AG04450 (cell line): ENCODE measurements around the gene SPP1. TPM values are rescaled to one million over a fixed set of nuclear protein-coding genes. Genes with fewer than 3 reads are reported as not detected.

ENCODE experiments used
- CTCF ChIA-PET: fragments of 300-600, 350-600 bp; formaldehyde crosslinking; extraction: SDS; loops from one replicate; lab custom pipeline; 2022; ENCODE audit warnings: antibody characterized with exemption, inconsistent platforms; lab: Charles Lee
- POLR2A ChIA-PET: fragments of 350-600 bp; formaldehyde crosslinking; extraction: SDS; loops from one replicate; lab custom pipeline; 2021; ENCODE audit warnings: antibody characterized with exemption, inconsistent platforms; lab: Yijun Ruan, JAX
- DNase-seq: peaks from one replicate; pipeline ENCODE4 v3.0.0-alpha.2; 2011; ENCODE audit warnings: low read depth, low spot score
- H3K27ac ChIP-seq: one replicate; pipeline ENCODE4 v1.5.1; 2012; ENCODE audit warnings: low read depth, low read length, control low read depth
- H3K27me3 ChIP-seq: one replicate; pipeline ENCODE4 v1.6.0; 2012; ENCODE audit warnings: low read length; ENCODE audit not compliant: control insufficient read depth, insufficient read depth
- H3K4me3 ChIP-seq: 2 replicates; pipeline ENCODE4 v1.5.1; 2011; ENCODE audit warnings: mild to moderate bottlenecking, low read depth, low read length, control low read depth
- H3K9me3 ChIP-seq: 2 replicates; pipeline ENCODE4 v1.5.1; 2012; ENCODE audit warnings: low read length; ENCODE audit not compliant: control insufficient read depth, insufficient read depth
- CTCF ChIP-seq: IDR thresholded peaks from 2 replicates; pipeline ENCODE4 v1.5.1; 2011; ENCODE audit warnings: low read depth, low read length, control low read depth, inconsistent platforms
- polyA plus RNA-seq: library from polyadenylated mRNA; depleted of rRNA; stranded (reverse); fragments of >200 nt; gene quantifications from 2 replicates; pipeline ENCODE4 v1.2.3, GENCODE V29; 2011

The SPP1 gene
- polyA plus RNA-seq, 1 experiment = 0.69 TPM

- DNase-seq = no peak
- Histone ChIP-seq H3K9me3 (no peaks in the 10 kb centered on the region), H3K4me3 (no peak overlapping the region), H3K27ac (no peak overlapping the region), H3K27me3 (no peaks in the 10 kb centered on the region)
- POLR2A ChIA-PET = no interaction called here
- CTCF ChIA-PET = no interaction called here
- no peak for TF ChIP-seq CTCF
Observed at GRCh38 chr4:87983996-87984395, 8.5 kb downstream of the SPP1 start.

GRCh38 chr4:87985097-87985886 is 9.8 kb downstream of the SPP1 start:
- Histone ChIP-seq H3K27ac (no peak overlapping the region), H3K27me3 (peaks cover 4% of the 10 kb centered on the region), H3K4me3 (no peak overlapping the region), H3K9me3 (no peaks in the 10 kb centered on the region)
- POLR2A ChIA-PET = no interaction called here
- no peak for DNase-seq
- peak; percentile 49 for TF ChIP-seq CTCF
- CTCF ChIA-PET = interaction anchor here (0.6 to 1.9 kb wide), 8 partner anchors 12 to 305 kb away, joined by 3 to 11 read pairs (median 4); no protein-coding TSS in a partner anchor

GRCh38 chr4:87985887-87986200 is 10.3 kb downstream of the SPP1 start:
- TF ChIP-seq CTCF = no peak
- DNase-seq = no peak
- ChIA-PET CTCF (interaction anchor here (1.0 to 1.9 kb wide), 8 partner anchors 12 to 306 kb away, joined by 3 to 11 read pairs (median 6); no protein-coding TSS in a partner anchor), POLR2A (no interaction called here)
- peaks cover 4% of the 10 kb centered on the region for H3K27me3 ChIP-seq
- no peak overlapping the region for H3K4me3 ChIP-seq
- no peaks in the 10 kb centered on the region for H3K9me3 ChIP-seq
- H3K27ac ChIP-seq = no peak overlapping the region

- Histone ChIP-seq H3K4me3 (no peak overlapping the region), H3K27ac (no peak overlapping the region), H3K9me3 (no peaks in the 10 kb centered on the region), H3K27me3 (peaks cover 4% of the 10 kb centered on the region)
- POLR2A ChIA-PET = no interaction called here
- no peak for TF ChIP-seq CTCF
- CTCF ChIA-PET = interaction anchor here (1.0 to 1.9 kb wide), 8 partner anchors 13 to 307 kb away, joined by 3 to 11 read pairs (median 6); no protein-coding TSS in a partner anchor
- no peak for DNase-seq
Observed at GRCh38 chr4:87986508-87986907, 11.0 kb downstream of the SPP1 start.

DNA sequence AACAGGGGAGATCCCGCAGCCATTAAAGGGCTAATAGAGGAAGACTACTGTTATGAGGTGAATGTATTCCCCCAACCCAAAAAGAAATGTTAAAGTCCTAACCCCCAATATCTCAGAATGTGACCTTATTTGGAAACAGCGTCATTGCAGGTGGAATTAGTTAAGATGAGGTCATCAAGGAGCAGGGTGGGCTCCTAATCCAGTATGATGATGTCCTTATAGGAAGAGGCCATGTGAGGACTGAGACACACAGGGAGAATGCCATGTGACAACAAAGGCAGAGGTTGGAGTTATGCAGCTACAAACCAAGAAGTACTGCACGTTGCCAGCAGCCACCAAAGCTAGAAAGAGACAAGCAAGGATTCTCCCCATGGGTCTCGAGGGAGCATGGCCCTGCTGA is 14.3 kb downstream of the SPP1 start:
- Histone ChIP-seq H3K27me3 (peaks cover 4% of the 10 kb centered on the region), H3K9me3 (no peaks in the 10 kb centered on the region), H3K4me3 (no peak overlapping the region), H3K27ac (no peak overlapping the region)
- TF ChIP-seq CTCF = no peak
- CTCF ChIA-PET = interaction anchor here (3.4 kb wide), 1 partner anchor 16 kb away, joined by 16 read pairs; the partner anchor contains the start of gene SPP1
- POLR2A ChIA-PET = no interaction called here
- no peak for DNase-seq
